ENCODE results near the gene HJV.

GRCh38 chr1:145991735-145992412 lies 29.7 kb downstream of the HJV start:
- TF ChIP-seq POLR2A (IDR thresholded peaks at IDR 0.05; ENCODE audit: low read depth, low read length) = peak; percentile 98
- peak; percentile 99 for TF ChIP-seq POLR2AphosphoS5 (IDR thresholded peaks at IDR 0.05; ENCODE audit: low read depth, low read length)
- peak; percentile 21; the same call in 1 of the 2 replicates for TF ChIP-seq SPI1 (IDR thresholded peaks at IDR 0.05; ENCODE audit: low read depth, low read length)
- TF ChIP-seq TAF1 (IDR thresholded peaks at IDR 0.05; ENCODE audit: low read depth, low read length) = no peak

Data from GM12891 (cell line).